Measurements from ENCODE around the gene PIBF1. TPM values are rescaled to one million over a fixed set of nuclear protein-coding genes. Genes with fewer than 3 reads are reported as not detected.
"Not testable (repeated sequence)": the region's sequence is repeated elsewhere in the genome, so short reads cannot be mapped to it uniquely, and the experiment has no call there.

The PIBF1 gene
- total RNA-seq: 17.0 and 27.6 TPM in 2 replicates

DNA sequence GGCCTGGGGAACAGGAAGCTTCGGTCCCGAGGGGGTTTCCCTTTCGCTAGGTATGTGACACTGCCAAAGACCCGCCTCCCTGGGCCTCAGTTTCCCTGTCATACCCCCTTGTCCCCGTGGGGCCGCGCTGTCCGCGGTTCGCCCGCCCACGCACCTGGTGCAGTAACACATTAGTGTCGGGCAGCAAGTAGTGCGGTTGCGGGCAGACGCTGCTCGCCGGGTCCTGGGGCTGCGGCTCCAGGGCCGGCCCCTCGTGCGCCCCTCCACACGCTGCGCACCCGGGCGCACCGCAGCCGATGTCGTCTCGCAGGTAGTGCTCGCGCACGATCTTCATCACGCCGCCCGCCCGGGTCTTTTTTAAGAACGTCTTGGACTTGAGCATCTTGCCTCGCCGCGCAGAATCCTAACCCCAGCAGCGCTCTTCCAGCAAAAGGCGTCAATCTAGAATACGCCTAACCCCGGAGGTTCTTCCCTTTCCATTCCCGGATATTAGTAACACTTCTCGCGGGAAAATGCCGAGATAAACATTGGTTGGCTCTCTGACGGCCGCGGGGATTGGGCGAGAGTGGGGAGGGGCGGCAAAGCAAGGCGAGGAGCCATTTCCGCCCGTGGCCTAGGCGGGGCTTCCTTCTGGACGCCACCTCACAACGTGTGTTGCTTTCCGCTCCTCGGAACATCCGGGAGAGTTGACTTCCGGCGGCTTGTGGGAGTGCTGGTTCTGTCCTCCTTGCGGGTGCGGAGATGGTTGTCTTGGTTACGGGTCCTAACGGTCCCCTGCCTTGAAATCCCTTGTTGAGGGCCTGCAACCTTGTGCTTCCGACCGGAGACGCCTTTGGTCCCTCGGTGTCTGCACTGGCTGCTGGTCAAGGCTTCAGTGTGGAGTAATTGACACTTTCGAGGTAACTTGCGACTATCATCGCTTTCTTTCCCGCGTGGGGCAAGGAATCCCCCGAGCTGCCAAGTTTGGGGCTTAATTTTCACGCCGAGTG lies at the start of gene PIBF1, which contains the start of gene DIS3:
Gene PIBF1 (plus strand): TSS at position 683 of the 989 bp plus-strand sequence. CDS start 1,337 bp downstream, outside the sequence.
Gene DIS3 (minus strand): TSS at position 450 of the 989 bp plus-strand sequence. CDS start 68 bp downstream, at position 382.
- DNase-seq (ENCODE audit: low read depth): peak; percentile 96

- DNase-seq (ENCODE audit: low read depth): peak; percentile 34
Measured at GRCh38 chr13:72737033-72737432, 44.9 kb upstream of the PIBF1 start.

- no peak for DNase-seq (ENCODE audit: low read depth)
Measured at GRCh38 chr13:72740015-72740414, 41.9 kb upstream of the PIBF1 start.

DNA sequence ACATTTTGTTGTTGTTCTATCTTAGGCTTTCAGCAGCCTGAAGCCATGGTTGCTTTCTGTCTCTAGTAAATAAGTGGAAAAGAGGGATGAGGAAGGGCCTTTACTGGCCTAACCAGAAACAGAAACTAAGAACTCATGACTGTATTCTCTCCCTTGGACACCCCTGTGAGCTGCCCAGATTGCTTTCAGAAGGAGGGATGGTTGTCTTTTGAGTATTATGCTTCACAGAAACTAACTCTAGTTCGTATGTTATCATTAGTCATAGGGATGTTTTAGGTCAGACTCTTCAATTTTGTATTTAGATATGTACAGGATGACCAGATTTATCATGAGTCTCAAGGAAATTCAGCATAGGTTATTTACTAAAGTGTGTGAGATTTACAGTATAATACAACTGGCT lies 36.7 kb upstream of the PIBF1 start:
- no peak for DNase-seq (ENCODE audit: low read depth)

DNA sequence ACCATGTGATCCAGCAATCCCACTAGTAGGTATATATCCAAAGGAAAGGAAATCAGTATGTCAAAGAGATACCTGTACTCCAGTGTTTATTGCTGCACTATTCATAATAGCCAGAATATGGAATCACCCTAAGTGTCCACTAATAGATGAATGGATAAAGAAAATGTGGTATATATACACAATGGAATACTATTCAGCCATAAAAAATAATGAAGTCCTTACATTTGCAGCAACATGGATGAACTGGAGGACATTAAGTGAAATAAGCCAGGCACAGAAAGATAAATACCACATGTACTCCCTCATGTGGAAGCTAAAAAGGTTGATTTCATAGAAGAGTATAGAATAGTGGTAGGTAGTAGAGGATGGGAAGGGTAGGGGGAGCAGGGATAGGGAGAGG lies 30.7 kb upstream of the PIBF1 start:
- no peak for DNase-seq (ENCODE audit: low read depth)

- DNase-seq (ENCODE audit: low read depth): no peak
Measured at GRCh38 chr13:72754111-72754510, 27.8 kb upstream of the PIBF1 start.

GRCh38 chr13:72757792-72758535 lies 24.0 kb upstream of the PIBF1 start:
- DNase-seq (ENCODE audit: low read depth): no peak

DNA sequence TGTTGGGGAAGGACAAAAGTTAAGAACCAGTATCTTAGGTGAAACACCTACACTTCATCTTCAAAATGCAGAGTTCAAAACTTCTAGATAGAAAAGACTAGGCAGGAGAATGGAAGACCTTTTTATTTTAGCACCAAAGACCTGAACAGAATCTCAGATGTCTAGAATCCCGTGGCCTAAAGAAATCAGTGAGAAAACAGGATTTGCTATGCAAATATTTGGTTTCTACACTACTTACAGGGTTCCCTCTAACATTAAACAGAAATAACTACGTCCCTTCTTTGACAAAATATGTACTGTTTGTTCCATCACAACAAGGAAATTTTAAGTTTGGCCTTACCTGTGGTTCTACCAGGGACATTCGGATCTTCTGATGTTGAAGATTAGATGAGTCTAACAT lies 21.7 kb upstream of the PIBF1 start:
- DNase-seq (ENCODE audit: low read depth): no peak

DNA sequence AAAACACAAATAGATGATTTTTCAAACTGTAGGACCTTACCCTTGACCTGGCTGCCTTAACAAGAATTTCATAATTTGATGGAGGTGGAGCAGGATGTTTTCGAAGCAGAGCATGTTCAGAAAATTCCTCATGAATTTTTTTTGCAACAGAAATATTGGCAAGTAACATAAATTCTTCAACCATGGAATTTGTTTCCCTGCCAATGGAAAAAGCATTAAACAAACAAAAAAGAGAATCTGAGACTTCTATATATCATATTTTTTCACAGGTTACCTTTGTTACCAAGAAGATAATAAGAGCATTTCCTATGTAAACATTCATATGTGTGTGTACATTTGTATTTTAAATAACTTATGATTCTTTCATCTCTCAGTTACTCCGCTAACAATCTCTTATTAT lies 18.5 kb upstream of the PIBF1 start:
- DNase-seq (ENCODE audit: low read depth): no peak

DNA sequence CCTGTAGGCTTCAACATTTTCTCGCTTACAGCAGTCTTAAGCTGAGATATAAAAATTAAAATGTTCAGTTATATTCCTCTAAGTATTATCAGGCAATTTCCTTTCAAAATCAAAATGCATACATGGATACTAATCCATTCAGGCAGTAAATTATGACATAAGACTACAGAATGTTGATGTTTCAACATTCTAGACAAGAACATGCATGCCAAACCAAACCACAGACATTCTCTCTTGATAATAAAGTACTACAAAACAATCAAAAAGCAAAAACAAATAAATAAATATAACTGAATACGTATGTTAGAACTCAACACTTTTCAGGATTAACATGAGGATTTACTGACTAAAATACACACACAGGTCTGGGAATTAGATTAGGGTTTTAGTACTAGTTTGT lies 7.9 kb upstream of the PIBF1 start:
- no peak for DNase-seq (ENCODE audit: low read depth)

- DNase-seq (ENCODE audit: low read depth): no peak
Measured at GRCh38 chr13:72782717-72783116, 784 bp downstream of the PIBF1 start.

GRCh38 chr13:72784679-72785078 lies 2.7 kb downstream of the PIBF1 start:
- not testable (repeated sequence) for DNase-seq (ENCODE audit: low read depth)

- no peak for DNase-seq (ENCODE audit: low read depth)
Measured at GRCh38 chr13:72788831-72789230, 6.9 kb downstream of the PIBF1 start.

- no peak for DNase-seq (ENCODE audit: low read depth)
Measured at GRCh38 chr13:72792640-72793039, 10.7 kb downstream of the PIBF1 start.

- DNase-seq (ENCODE audit: low read depth): no peak
Measured at GRCh38 chr13:72798817-72799216, 16.9 kb downstream of the PIBF1 start.

GRCh38 chr13:72804301-72804700 lies 22.4 kb downstream of the PIBF1 start:
- no peak for DNase-seq (ENCODE audit: low read depth)

- no peak for DNase-seq (ENCODE audit: low read depth)
Measured at GRCh38 chr13:72805676-72806346, 23.9 kb downstream of the PIBF1 start.

- DNase-seq (ENCODE audit: low read depth): not testable (repeated sequence)
Measured at GRCh38 chr13:72806514-72806913, 24.6 kb downstream of the PIBF1 start.

- DNase-seq (ENCODE audit: low read depth): peak; percentile 16
Measured at GRCh38 chr13:72808917-72809500, 27.1 kb downstream of the PIBF1 start.

- DNase-seq (ENCODE audit: low read depth): peak; percentile 38
Measured at GRCh38 chr13:72820156-72820897, 38.4 kb downstream of the PIBF1 start.

- no peak for DNase-seq (ENCODE audit: low read depth)
Measured at GRCh38 chr13:72820898-72821279, 39.0 kb downstream of the PIBF1 start.

Data from renal cortical epithelial cell (primary cell).